H1 (cell line): ENCODE measurements around the gene IKZF2. TPM values are rescaled to one million over a fixed set of nuclear protein-coding genes. Genes with fewer than 3 reads are reported as not detected.

Experiments used
- CTCF ChIA-PET: fragments of 300-600 bp; sonication (Branson Sonifier 250); formaldehyde crosslinking; loops from one replicate; lab custom pipeline; 2021; ENCODE audit not compliant: partially characterized antibody; lab: Charles Lee
- POLR2A ChIA-PET: fragments of 300-600 bp; sonication (Branson Sonifier 250); formaldehyde crosslinking; loops from one replicate; lab custom pipeline; 2021; ENCODE audit warnings: inconsistent platforms; ENCODE audit not compliant: partially characterized antibody; lab: Charles Lee
- DNase-seq, 2 experiments: peaks; one replicate each; pipeline versions ENCODE4 v3.0.0 to v3.0.0-alpha.2; 2010 to 2022; ENCODE audit warnings: low spot score in 2 of 2, low read depth in 1 of 2, mixed read lengths in 1 of 2
- FAIRE-seq: peaks from 2 replicates; lab custom pipeline; 2011; peaks lifted over from hg19 to GRCh38; lab: Jason Lieb, UNC
- H2AFZ ChIP-seq: 2 replicates; pipeline ENCODE4 v1.8.1; 2012; ENCODE audit warnings: low read length, inconsistent platforms
- H2AK5ac ChIP-seq: 2 replicates; pipeline ENCODE4 v1.6.1; 2013; ENCODE audit warnings: low read depth, low read length
- H2BK120ac ChIP-seq: replicated peaks from 2 replicates; pipeline ENCODE3; 2013; ENCODE audit warnings: low read depth, low read length, inconsistent platforms
- H2BK12ac ChIP-seq: 2 replicates; pipeline ENCODE4 v1.6.1; 2013; ENCODE audit warnings: low read depth, low read length
- H2BK15ac ChIP-seq: 2 replicates; pipeline ENCODE4 v1.6.1; 2013; ENCODE audit warnings: low read length
- H2BK20ac ChIP-seq: 2 replicates; pipeline ENCODE4 v1.6.1; 2013; ENCODE audit warnings: low read length
- H2BK5ac ChIP-seq: 2 replicates; pipeline ENCODE4 v1.6.1; 2013; ENCODE audit warnings: low read depth, low read length
- H3K14ac ChIP-seq: 2 replicates; pipeline ENCODE4 v1.6.1; 2013; ENCODE audit warnings: inconsistent platforms; ENCODE audit not compliant: insufficient read length
- H3K18ac ChIP-seq: 2 replicates; pipeline ENCODE4 v1.6.1; 2013; ENCODE audit warnings: low read length; ENCODE audit errors: extremely low read depth
- H3K23ac ChIP-seq: 2 replicates; pipeline ENCODE4 v1.6.1; 2013; ENCODE audit warnings: inconsistent platforms; ENCODE audit not compliant: insufficient read length
- H3K23me2 ChIP-seq: 2 replicates; pipeline ENCODE4 v1.6.1; 2013; ENCODE audit warnings: low read depth, low read length
- H3K27ac ChIP-seq: 2 replicates; pipeline ENCODE4 v1.6.1; 2011; ENCODE audit warnings: low read depth, low read length, inconsistent platforms
- H3K27me3 ChIP-seq, 4 experiments: replicated peaks in 1 of 4; 1 replicate in 1 of 4; 2 replicates in 3 of 4; pipeline versions ENCODE4 v1.6.1 to v1.8.1; 2011 to 2013; ENCODE audit warnings: low read length in 3 of 4, mild to moderate bottlenecking in 3 of 4, inconsistent platforms in 2 of 4, mixed read lengths in 2 of 4, moderate library complexity in 1 of 4; ENCODE audit not compliant: control insufficient read depth in 3 of 4, insufficient read depth in 3 of 4; ENCODE audit errors: extremely low read depth in 1 of 4
- H3K36me3 ChIP-seq, 4 experiments: 2 replicates each; pipeline versions ENCODE4 v1.6.1 to v1.8.1; 2011 to 2013; ENCODE audit warnings: mild to moderate bottlenecking in 4 of 4, low read length in 3 of 4, moderate library complexity in 2 of 4, control low read depth in 1 of 4, inconsistent platforms in 1 of 4; ENCODE audit not compliant: insufficient read depth in 4 of 4, control insufficient read depth in 2 of 4
- H3K4ac ChIP-seq: replicated peaks from 2 replicates; pipeline ENCODE3; 2013; ENCODE audit warnings: low read length, low read depth, mixed read lengths, inconsistent platforms; ENCODE audit not compliant: insufficient read length
- H3K4me1 ChIP-seq, 4 experiments: replicated peaks in 1 of 4; 1 replicate in 1 of 4; 2 replicates in 3 of 4; pipeline versions ENCODE4 v1.6.1 to v1.8.1; 2011 to 2013; ENCODE audit warnings: low read length in 3 of 4, inconsistent platforms in 2 of 4, mixed read lengths in 1 of 4; ENCODE audit not compliant: insufficient read depth in 4 of 4, control insufficient read depth in 3 of 4
- H3K4me2 ChIP-seq, 2 experiments: 2 replicates each; pipeline versions ENCODE4 v1.6.1 to v1.8.1; 2011 to 2013; ENCODE audit warnings: low read depth in 2 of 2, low read length in 2 of 2, control low read depth in 1 of 2, inconsistent platforms in 1 of 2, mild to moderate bottlenecking in 1 of 2; ENCODE audit not compliant: insufficient read depth in 1 of 2
- H3K4me3 ChIP-seq, 4 experiments: fragments of 200-600, 300-600 bp in 1 of 4; sonication (generic), shearing (Covaris generic), sonication (Bioruptor Twin) in 1 of 4; 2 replicates each; pipeline versions ENCODE4 v1.5.1 to v1.8.1; 2011 to 2016; ENCODE audit warnings: low read length in 4 of 4, low read depth in 3 of 4, control low read depth in 2 of 4, inconsistent platforms in 2 of 4, mild to moderate bottlenecking in 2 of 4, mixed read lengths in 1 of 4, moderate library complexity in 1 of 4; ENCODE audit not compliant: insufficient read depth in 2 of 4; ENCODE audit errors: extremely low read depth in 1 of 4
- H3K56ac ChIP-seq: replicated peaks from 2 replicates; pipeline ENCODE3; 2013; ENCODE audit warnings: low read depth, mild to moderate bottlenecking, mixed read lengths, low read length, inconsistent platforms; ENCODE audit not compliant: insufficient read length
- H3K79me1 ChIP-seq: 2 replicates; pipeline ENCODE4 v1.6.1; 2013; ENCODE audit warnings: low read depth, low read length, control low read depth
- H3K79me2 ChIP-seq, 2 experiments: 2 replicates each; pipeline versions ENCODE4 v1.6.1 to v1.8.1; 2012 to 2013; ENCODE audit warnings: low read length in 2 of 2, mild to moderate bottlenecking in 2 of 2, inconsistent platforms in 1 of 2; ENCODE audit not compliant: insufficient read depth in 2 of 2, control insufficient read depth in 1 of 2
- H3K9ac ChIP-seq, 4 experiments: replicated peaks in 1 of 4; 1 replicate in 1 of 4; 2 replicates in 3 of 4; pipeline versions ENCODE4 v1.6.1 to v1.8.1; 2011 to 2013; ENCODE audit warnings: low read depth in 3 of 4, low read length in 3 of 4, control low read depth in 2 of 4, mild to moderate bottlenecking in 2 of 4, moderate library complexity in 2 of 4, inconsistent platforms in 1 of 4; ENCODE audit errors: extremely low read depth in 1 of 4
- H3K9me3 ChIP-seq, 2 experiments: 2 replicates each; pipeline versions ENCODE4 v1.6.1 to v1.8.1; 2012 to 2013; ENCODE audit warnings: mild to moderate bottlenecking in 2 of 2, moderate library complexity in 2 of 2, control low read depth in 1 of 2, inconsistent platforms in 1 of 2, low read depth in 1 of 2, low read length in 1 of 2, mixed read lengths in 1 of 2; ENCODE audit not compliant: insufficient read depth in 2 of 2
- H4K20me1 ChIP-seq, 2 experiments: replicated peaks in 1 of 2; 2 replicates each; pipeline versions ENCODE3 to v1.8.1; 2011 to 2013; ENCODE audit warnings: inconsistent platforms in 2 of 2, low read length in 2 of 2, mild to moderate bottlenecking in 1 of 2; ENCODE audit not compliant: insufficient read depth in 2 of 2, control insufficient read depth in 1 of 2
- H4K5ac ChIP-seq: 2 replicates; pipeline ENCODE4 v1.6.1; 2013; ENCODE audit warnings: low read length, low read depth, mixed read lengths, inconsistent platforms; ENCODE audit not compliant: insufficient read length
- H4K8ac ChIP-seq: 2 replicates; pipeline ENCODE4 v1.8.0; 2013; ENCODE audit warnings: mild to moderate bottlenecking, moderate library complexity, low read length, inconsistent platforms; ENCODE audit not compliant: insufficient read depth; ENCODE audit errors: extremely low read depth
- H4K91ac ChIP-seq: replicated peaks from 2 replicates; pipeline ENCODE3; 2013; ENCODE audit warnings: low read length, mixed read lengths, inconsistent platforms; ENCODE audit not compliant: insufficient read length
- ASH2L ChIP-seq: fragments of 200-600, 300-600 bp; sonication (generic); IDR thresholded peaks from one replicate; pipeline ENCODE4 v1.7.1; 2017; ENCODE audit warnings: low read length
- BACH1 ChIP-seq: IDR thresholded peaks from 2 replicates; pipeline ENCODE4 v1.6.1; 2012; ENCODE audit warnings: low read length, improper control_type of control experiment
- BRCA1 ChIP-seq: IDR thresholded peaks from 2 replicates; pipeline ENCODE4 v1.6.1; 2012; ENCODE audit warnings: low read depth, low read length, improper control_type of control experiment
- JUND ChIP-seq: IDR thresholded peaks from 2 replicates; pipeline ENCODE4 v1.6.1; 2011; ENCODE audit warnings: mild to moderate bottlenecking, improper control_type of control experiment, low read length
- KDM1A ChIP-seq: fragments of 200-600, 300-600 bp; sonication (generic); IDR thresholded peaks from 2 replicates; pipeline ENCODE4 v1.7.1; 2016; ENCODE audit warnings: mild to moderate bottlenecking, low read length, borderline replicate concordance
- NANOG ChIP-seq: IDR thresholded peaks from 2 replicates; pipeline ENCODE4 v1.6.1; 2011; ENCODE audit warnings: low read length, low read depth, mild to moderate bottlenecking, inconsistent platforms; ENCODE audit not compliant: insufficient read depth, poor library complexity, severe bottlenecking
- NRF1 ChIP-seq: IDR thresholded peaks from 2 replicates; pipeline ENCODE4 v1.6.1; 2011; ENCODE audit warnings: mild to moderate bottlenecking, low read depth, low read length, improper control_type of control experiment
- RAD21 ChIP-seq, 2 experiments: IDR thresholded peaks in 1 of 2; conservative IDR thresholded peaks in 1 of 2; 2 replicates each; pipeline ENCODE4 v1.6.1; 2011; ENCODE audit warnings: low read depth in 2 of 2, low read length in 2 of 2, improper control_type of control experiment in 1 of 2, inconsistent platforms in 1 of 2, mild to moderate bottlenecking in 1 of 2, moderate library complexity in 1 of 2
- SIRT6 ChIP-seq: IDR thresholded peaks from one replicate; pipeline ENCODE4 v1.7.1; 2012; ENCODE audit warnings: low read length, inconsistent platforms
- SP2 ChIP-seq: IDR thresholded peaks from 2 replicates; pipeline ENCODE4 v1.6.1; 2012; ENCODE audit warnings: mild to moderate bottlenecking, low read length, inconsistent platforms
- USF2 ChIP-seq: IDR thresholded peaks from 2 replicates; pipeline ENCODE4 v1.6.1; 2011; ENCODE audit warnings: low read length, improper control_type of control experiment
- WGBS, 2 experiments: shearing (Covaris generic) in 1 of 2; methylation state at CpG; one replicate each; pipeline versions ENCODE4 v1.1.6 to v1.1.7; 2013 to 2015; ENCODE audit warnings: low lambda C conversion rate in 2 of 2, mixed read lengths in 2 of 2, inconsistent platforms in 1 of 2, low coverage in 1 of 2, missing lambda C conversion rate in 1 of 2; ENCODE audit not compliant: insufficient replicate concordance in 2 of 2, insufficient coverage in 1 of 2, insufficient read length in 1 of 2; ENCODE audit errors: extremely low coverage in 1 of 2, missing lambda C conversion rate in 1 of 2; 5-methylcytosine and 5-hydroxymethylcytosine counted together
- polyA plus RNA-seq, 7 experiments: library from polyadenylated mRNA; depleted of rRNA in 3 of 7; stranded (reverse) in 5 of 7; unstranded in 2 of 7; fragments of >200 nt in 5 of 7; fragments of 200-250 nt in 2 of 7; gene quantifications; 1 replicate in 5 of 7; 2 replicates in 1 of 7; 4 replicates in 1 of 7; pipeline versions ENCODE4 v1.2.1 to v1.2.3, GENCODE V29; 2011 to 2013; ENCODE audit warnings: missing spikeins in 2 of 7, mixed read lengths in 2 of 7
- total RNA-seq: library from RNA; stranded (reverse); fragmentation: NEBNext Ultra II Directional; extraction: Animal tissue kit (Norgen Biotek cat#: 25700); gene quantifications from 2 replicates; pipeline ENCODE4 v1.2.1, GENCODE V29; 2021
- TF ChIP-seq, protein P1 (sequence below): IDR thresholded peaks from 2 replicates; pipeline ENCODE4 v1.6.1; 2012; ENCODE audit warnings: inconsistent platforms

The IKZF2 gene
- total and polyA plus RNA-seq, 2 of the 8 experiments (the other 6 are each of a cell fraction or from before 2014, with no cell fraction given), result 1.7 to 4.4 TPM

GRCh38 chr2:213137064-213137463, 14.3 kb downstream of the IKZF2 start:
- Histone ChIP-seq H2AK5ac (no peak overlapping the region), H3K14ac (no peak overlapping the region), H3K27ac (no peak overlapping the region), H2BK20ac (no peak overlapping the region), H3K4me3 (no peak overlapping the region), H2AFZ (no peak overlapping the region), H3K23ac (no peak overlapping the region), H2BK12ac (no peak overlapping the region), H3K4ac (no peak overlapping the region), H2BK5ac (no peak overlapping the region), H3K56ac (no peak overlapping the region), H3K9me3 (no peaks in the 10 kb centered on the region), H3K79me1 (no peaks in the 10 kb centered on the region), H3K9ac (no peak overlapping the region), H2BK120ac (no peak overlapping the region), H4K20me1 (no peaks in the 10 kb centered on the region), H3K23me2 (no peaks in the 10 kb centered on the region), H4K91ac (no peak overlapping the region), H2BK15ac (no peak overlapping the region), H4K5ac (no peak overlapping the region), H3K79me2 (no peaks in the 10 kb centered on the region; a peak in 1 of 4 replicates), H3K4me2 (no peak overlapping the region), H3K4me1 (no peaks in the 10 kb centered on the region), H3K27me3 (no peaks in the 10 kb centered on the region), H4K8ac (no peak overlapping the region), H3K18ac (no peak overlapping the region), H3K36me3 (no peaks in the 10 kb centered on the region)
- ChIA-PET CTCF (no interaction called here), POLR2A (no interaction called here)
- 93% methylated on average over 4 of the region's 4 CpGs; no CpG with 5 or more reads in 1 of the 2 experiments for WGBS, 2 experiments
- no peak for DNase-seq
- FAIRE-seq, result no peak
- TF ChIP-seq KDM1A (no peak), RAD21 (IDR thresholded peaks at IDR 0.05 in 1 of 2, conservative IDR thresholded peaks at IDR 0.05 in 1 of 2; ENCODE audit: low read depth in 2 of 2, low read length in 2 of 2) (no peak), USF2 (no peak), NANOG (no peak), BACH1 (no peak), JUND (no peak), SIRT6 (no peak), BRCA1 (no peak), ASH2L (no peak), NRF1 (no peak), SP2 (no peak)
- TF ChIP-seq, protein P1, sequence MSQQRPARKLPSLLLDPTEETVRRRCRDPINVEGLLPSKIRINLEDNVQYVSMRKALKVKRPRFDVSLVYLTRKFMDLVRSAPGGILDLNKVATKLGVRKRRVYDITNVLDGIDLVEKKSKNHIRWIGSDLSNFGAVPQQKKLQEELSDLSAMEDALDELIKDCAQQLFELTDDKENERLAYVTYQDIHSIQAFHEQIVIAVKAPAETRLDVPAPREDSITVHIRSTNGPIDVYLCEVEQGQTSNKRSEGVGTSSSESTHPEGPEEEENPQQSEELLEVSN, result no peak
